Astrocyte of the cerebellum (primary cell): Measurements from ENCODE around the gene FDXR.
"Not testable (repeated sequence)": the region's sequence is repeated elsewhere in the genome, so short reads cannot be mapped to it uniquely, and the experiment has no call there.

ENCODE experiments used
- DNase-seq: peaks from one replicate; pipeline ENCODE4 v3.0.0-alpha.2; 2011; ENCODE audit warnings: low read depth
- H3K4me3 ChIP-seq: 2 replicates; pipeline ENCODE4 v1.5.1; 2011; ENCODE audit warnings: mild to moderate bottlenecking, low read depth, low read length, moderate library complexity
- CTCF ChIP-seq: IDR thresholded peaks from 2 replicates; pipeline ENCODE4 v1.5.1; 2012; ENCODE audit warnings: low read length, low read depth, moderate library complexity, mild to moderate bottlenecking; ENCODE audit errors: missing control alignments
- in situ Hi-C: cut with HindIII; loops from 2 replicates; pipeline ENCODE4 v1.10.0; 2017; ENCODE audit warnings: low sequenced_read_pairs

Gene FDXR

GRCh38 chr17:74907012-74907411 is 34.2 kb upstream of the FDXR start:
- DNase-seq = no peak
- in situ Hi-C loops = no loop called here
- no peak for TF ChIP-seq CTCF
- H3K4me3 ChIP-seq = no peak overlapping the region

DNA sequence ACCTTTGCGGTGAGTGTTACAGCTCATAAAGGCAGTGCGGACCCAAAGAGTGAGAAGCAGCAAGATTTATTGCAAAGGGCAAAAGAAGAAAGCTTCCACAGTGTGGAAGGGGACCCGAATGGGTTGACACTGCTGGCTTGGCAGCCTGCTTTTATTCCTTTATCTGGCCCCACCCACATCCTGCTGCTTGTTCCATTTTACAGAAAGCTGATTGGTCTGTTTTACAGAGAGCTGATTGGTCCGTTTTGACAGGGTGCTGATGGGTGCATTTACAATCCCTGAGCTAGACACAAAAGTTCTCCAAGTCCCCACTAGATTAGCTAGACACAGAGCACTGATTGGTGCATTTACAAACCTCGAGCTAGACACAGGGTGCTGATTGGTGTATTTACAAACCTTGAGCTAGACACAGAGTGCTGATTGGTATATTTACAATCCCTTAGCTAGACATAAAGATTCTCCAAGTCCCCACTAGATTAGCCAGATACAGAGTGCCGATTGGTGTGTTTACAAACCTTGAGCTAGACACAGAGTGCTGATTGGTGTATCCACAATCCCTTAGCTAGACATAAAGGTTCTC is 33.5 kb upstream of the FDXR start:
- H3K4me3 ChIP-seq, in situ Hi-C loops, DNase-seq: not testable (repeated sequence)

GRCh38 chr17:74904687-74905409 is 32.1 kb upstream of the FDXR start:
- no peak for DNase-seq
- in situ Hi-C loops = no loop called here
- no peak for TF ChIP-seq CTCF
- H3K4me3 ChIP-seq = no peak overlapping the region

GRCh38 chr17:74903671-74904070 is 30.9 kb upstream of the FDXR start:
- in situ Hi-C loops = no loop called here
- no peak for DNase-seq
- H3K4me3 ChIP-seq = no peak overlapping the region
- TF ChIP-seq CTCF = no peak

DNA sequence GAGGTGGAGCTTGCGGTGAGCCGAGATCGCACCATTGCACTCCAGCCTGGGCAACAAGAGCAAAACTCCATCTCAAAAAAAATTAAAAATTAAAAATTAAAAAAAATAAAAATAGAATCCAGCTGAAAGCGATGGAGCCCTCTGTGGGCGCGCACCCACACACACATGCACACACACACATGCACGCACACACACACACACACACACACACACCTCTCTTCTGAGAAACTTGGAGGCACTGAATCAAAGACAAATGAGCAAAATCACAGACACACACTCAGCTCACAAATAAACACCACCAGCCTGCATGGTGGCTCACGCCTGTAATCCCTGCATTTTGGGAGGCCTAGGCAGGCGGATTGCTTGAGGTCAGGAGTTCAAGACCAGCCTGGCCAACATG is 30.2 kb upstream of the FDXR start:
- in situ Hi-C loops = no loop called here
- no peak overlapping the region for H3K4me3 ChIP-seq
- TF ChIP-seq CTCF = no peak
- DNase-seq = no peak

DNA sequence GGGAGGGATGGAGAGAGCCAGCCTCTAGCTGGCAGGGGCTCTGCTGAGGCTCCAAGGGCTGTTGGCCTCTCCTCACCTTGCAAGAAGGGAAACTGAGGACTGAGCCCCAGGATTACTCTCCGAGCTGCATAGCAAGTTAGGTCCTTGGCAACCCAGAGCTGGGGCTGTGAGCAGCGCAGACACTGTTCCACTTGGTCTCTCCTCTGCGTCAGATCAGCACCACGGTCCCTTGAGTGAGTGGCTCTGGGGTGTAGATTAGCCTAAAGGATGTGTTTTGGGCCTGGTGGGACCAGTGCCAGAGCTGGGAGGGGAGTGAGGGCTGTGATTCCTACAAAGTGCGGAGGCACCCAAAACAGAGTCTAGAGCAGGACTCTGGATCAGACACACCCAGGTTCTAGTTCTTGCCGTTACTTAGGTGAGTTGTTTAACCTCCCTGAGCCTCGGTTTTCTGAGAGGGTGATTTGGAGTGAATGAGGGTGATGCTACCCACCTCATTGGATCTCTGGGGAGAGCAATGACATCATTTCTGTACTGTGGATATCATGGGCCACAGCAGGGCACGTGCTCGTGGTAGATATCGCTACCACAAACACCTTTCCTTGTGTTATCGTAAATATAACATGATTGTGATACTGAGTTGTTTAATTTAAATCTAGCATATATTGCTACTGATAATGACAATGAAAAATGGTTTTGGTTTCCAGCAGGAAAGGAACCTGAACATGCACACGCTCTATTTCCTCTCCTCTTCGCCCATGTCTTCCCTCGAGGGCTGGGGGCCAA is 28.8 kb upstream of the FDXR start:
- TF ChIP-seq CTCF = no peak
- DNase-seq = no peak
- in situ Hi-C loops = no loop called here
- no peak overlapping the region for H3K4me3 ChIP-seq

- in situ Hi-C loops = no loop called here
- no peak for TF ChIP-seq CTCF
- no peak for DNase-seq
- no peak overlapping the region for H3K4me3 ChIP-seq
Measured at GRCh38 chr17:74900208-74900607, 27.4 kb upstream of the FDXR start.
